ENCODE measurements around the gene EFCAB13.
"Not testable (repeated sequence)": the region's sequence is repeated elsewhere in the genome, so short reads cannot be mapped to it uniquely, and the experiment has no call there.

The EFCAB13 gene

GRCh38 chr17:47400333-47400732, 76.6 kb downstream of the EFCAB13 start:
- no peak for TF ChIP-seq CTCF (IDR thresholded peaks at IDR 0.05; ENCODE audit: borderline replicate concordance, insufficient read depth, low read depth, low read length)

GRCh38 chr17:47401100-47401499, 77.3 kb downstream of the EFCAB13 start:
- TF ChIP-seq CTCF (IDR thresholded peaks at IDR 0.05; ENCODE audit: borderline replicate concordance, insufficient read depth, low read depth, low read length) = no peak

More at GRCh38 chr17:47400333-47400732, 76.6 kb downstream of the EFCAB13 start:
- H3K4me3 ChIP-seq (ENCODE audit: low read depth, low read length) = no peak overlapping the region

GRCh38 chr17:47404006-47404405, 80.3 kb downstream of the EFCAB13 start:
- no peak for TF ChIP-seq CTCF (IDR thresholded peaks at IDR 0.05; ENCODE audit: borderline replicate concordance, insufficient read depth, low read depth, low read length)

More at GRCh38 chr17:47401100-47401499, 77.3 kb downstream of the EFCAB13 start:
- no peak overlapping the region for H3K4me3 ChIP-seq (ENCODE audit: low read depth, low read length)

GRCh38 chr17:47404875-47405274, 81.1 kb downstream of the EFCAB13 start:
- H3K4me3 ChIP-seq (ENCODE audit: low read depth, low read length) = no peak overlapping the region
- no peak for TF ChIP-seq CTCF (IDR thresholded peaks at IDR 0.05; ENCODE audit: borderline replicate concordance, insufficient read depth, low read depth, low read length)

More at GRCh38 chr17:47404006-47404405, 80.3 kb downstream of the EFCAB13 start:
- no peak overlapping the region for H3K4me3 ChIP-seq (ENCODE audit: low read depth, low read length)

GRCh38 chr17:47413872-47414271, 90.1 kb downstream of the EFCAB13 start:
- no peak overlapping the region for H3K4me3 ChIP-seq (ENCODE audit: low read depth, low read length)
- TF ChIP-seq CTCF (IDR thresholded peaks at IDR 0.05; ENCODE audit: borderline replicate concordance, insufficient read depth, low read depth, low read length) = no peak

GRCh38 chr17:47414612-47415011, 90.9 kb downstream of the EFCAB13 start:
- no peak for TF ChIP-seq CTCF (IDR thresholded peaks at IDR 0.05; ENCODE audit: borderline replicate concordance, insufficient read depth, low read depth, low read length)
- no peak overlapping the region for H3K4me3 ChIP-seq (ENCODE audit: low read depth, low read length)

- peak overlapping the region; percentile 35 for H3K4me3 ChIP-seq (ENCODE audit: low read depth, low read length)
- TF ChIP-seq CTCF (IDR thresholded peaks at IDR 0.05; ENCODE audit: borderline replicate concordance, insufficient read depth, low read depth, low read length) = no peak
Measured at GRCh38 chr17:47423406-47424295, 99.9 kb downstream of the EFCAB13 start.

GRCh38 chr17:47425233-47425632, 101.5 kb downstream of the EFCAB13 start:
- H3K4me3 ChIP-seq (ENCODE audit: low read depth, low read length) = not testable (repeated sequence)

GRCh38 chr17:47425887-47426635, 102.3 kb downstream of the EFCAB13 start:
- not testable (repeated sequence) for H3K4me3 ChIP-seq (ENCODE audit: low read depth, low read length)
